Pancreas (tissue), 10 donors: ENCODE measurements around the gene LDLRAD4. TPM values are rescaled to one million over a fixed set of nuclear protein-coding genes. Genes with fewer than 3 reads are reported as not detected.
"Not testable (repeated sequence)": the region's sequence is repeated elsewhere in the genome, so short reads cannot be mapped to it uniquely, and the experiment has no call there.

Source experiments
- ATAC-seq, 4 donors: fragments of 200-7000 bp; cut with Tn5 transposase; one replicate each; pipeline versions ENCODE4 v1.8.0 to v1.9.1; 2020; ENCODE audit warnings: mild to moderate bottlenecking in 4 of 4, moderate library complexity in 4 of 4
- DNase-seq, 6 donors: peaks; one replicate each; pipeline ENCODE4 v3.0.0-alpha.2; 2020
- FAIRE-seq: peaks from 2 replicates; lab custom pipeline; 2012; peaks lifted over from hg19 to GRCh38; lab: Jason Lieb, UNC
- H3K27ac ChIP-seq, 4 donors: fragments of 200-600 bp; sonication (generic); 1 replicate in 3 of 4; 2 replicates in 1 of 4; pipeline versions ENCODE4 v1.5.0 to v1.8.0; 2020
- H3K27me3 ChIP-seq, 4 donors: fragments of 200-600 bp; one replicate each; pipeline ENCODE4 v1.8.0; 2021
- H3K36me3 ChIP-seq, 3 donors: fragments of 200-600 bp; sonication (generic) in 1 of 3; one replicate each; pipeline versions ENCODE4 v1.5.0 to v1.8.0; 2020 to 2021
- H3K4me1 ChIP-seq, 3 donors: fragments of 200-600 bp; one replicate each; pipeline ENCODE4 v1.8.0; 2021
- H3K4me3 ChIP-seq, 4 donors: fragments of 200-600 bp; sonication (generic) in 2 of 4; one replicate each; pipeline versions ENCODE4 v1.5.0 to v1.8.0; 2020 to 2021
- H3K9me3 ChIP-seq, 4 donors: fragments of 200-600 bp; one replicate each; pipeline ENCODE4 v1.8.0; 2021
- CTCF ChIP-seq, 4 donors: fragments of 200-600 bp; sonication (generic) in 3 of 4; IDR thresholded peaks; one replicate each; pipeline versions ENCODE4 v1.5.0 to v1.8.0; 2021; ENCODE audit warnings: antibody characterized with exemption in 4 of 4
- WGBS, 2 donors: extraction: QIAGEN DNeasy Blood & Tissue Kit; methylation state at CpG; one replicate each; pipeline ENCODE4 v1.1.7; 2013; 5-methylcytosine and 5-hydroxymethylcytosine counted together
- intact Hi-C, 3 donors: fragments of 100-400 bp; cut with DNase I; formaldehyde crosslinking; loops; one replicate each; pipeline versions ENCODE4 v1.11.1 to v1.14.2; 2022
- polyA plus RNA-seq, 2 donors: library from polyadenylated mRNA; stranded (reverse); fragments of 200-250 nt; gene quantifications; one replicate each; pipeline ENCODE4 v1.2.3, GENCODE V29; 2013
- total RNA-seq, 6 donors: library from RNA; stranded (reverse); fragmentation: NEBNext Ultra II Directional in 4 of 6; extraction: Animal tissue kit (Norgen Biotek cat#: 25700) in 4 of 6; gene quantifications; one replicate each; pipeline versions ENCODE4 v1.2.1 to v1.2.4, GENCODE V29; 2021 to 2023
- donor health status: healthy with polysubstance abuse.
- donor health status: DM: no; HTN: no; CAD: no; lungs with moderate emphysema.
- donor health status: DM: no; HTN: no; CAD: no.
- donor health status: control.
- donor health status: control.
- donor health status: Bipolar disorder and iron deficiency.
- donor health status: DM: yes; HTN: yes; CAD: no.
- donor health status: DM: no; HTN: no; CAD: no.
- donor health status: DM: no; HTN: no; CAD: no.
- donor health status: DM: yes; HTN: yes; CAD: no.

LDLRAD4 gene
- total and polyA plus RNA-seq, 8 donors, result 2.5 to 21.8 (median 5.7) TPM

- Histone ChIP-seq H3K27ac (no peak overlapping the region), H3K27me3 (no peaks in the 10 kb centered on the region), H3K36me3 (no peaks in the 10 kb centered on the region), H3K4me1 (no peaks in the 10 kb centered on the region), H3K9me3 (no peaks in the 10 kb centered on the region), H3K4me3 (no peak overlapping the region)
- WGBS, 2 donors, result 82 to 83% methylated on average over 4 of the region's 4 CpGs
- intact Hi-C loops, result no loop called here
- no peak for TF ChIP-seq CTCF (IDR thresholded peaks at IDR 0.05)
- no peak for DNase-seq
- no peak for ATAC-seq
- no peak for FAIRE-seq
These were observed 118.3 kb downstream of the LDLRAD4 start for GRCh38 chr18:13336841-13337240.

GRCh38 chr18:13337369-13337768 is 118.8 kb downstream of the LDLRAD4 start:
- intact Hi-C loops, result no loop called here
- no peak overlapping the region for H3K27ac ChIP-seq
- no peaks in the 10 kb centered on the region for H3K4me1 ChIP-seq
- no peak for DNase-seq
- no peaks in the 10 kb centered on the region for H3K36me3 ChIP-seq
- H3K4me3 ChIP-seq, result no peak overlapping the region
- no peak for FAIRE-seq
- H3K27me3 ChIP-seq, result no peaks in the 10 kb centered on the region
- no peak for TF ChIP-seq CTCF (IDR thresholded peaks at IDR 0.05)
- no peak for ATAC-seq
- H3K9me3 ChIP-seq, result no peaks in the 10 kb centered on the region
- WGBS, 2 donors, result 66 to 70% methylated on average over 6 of the region's 6 CpGs

GRCh38 chr18:13338318-13338717 is 119.8 kb downstream of the LDLRAD4 start:
- Histone ChIP-seq H3K9me3 (no peaks in the 10 kb centered on the region), H3K27ac (no peak overlapping the region), H3K4me1 (no peaks in the 10 kb centered on the region), H3K4me3 (no peak overlapping the region), H3K36me3 (no peaks in the 10 kb centered on the region), H3K27me3 (no peaks in the 10 kb centered on the region)
- TF ChIP-seq CTCF (IDR thresholded peaks at IDR 0.05), result no peak
- 34 to 49% methylated on average over 2 of the region's 2 CpGs for WGBS, 2 donors
- ATAC-seq (peak in 1 of 4 donors; percentile 12), DNase-seq (no peak), FAIRE-seq (no peak)
- intact Hi-C loops, result no loop called here

GRCh38 chr18:13339653-13340052 is 121.1 kb downstream of the LDLRAD4 start:
- WGBS, 2 donors, result 64 to 76% methylated on average over 1 of the region's 1 CpG

GRCh38 chr18:13346449-13346848 is 127.9 kb downstream of the LDLRAD4 start:
- intact Hi-C loops, H3K27ac ChIP-seq, H3K4me3 ChIP-seq, FAIRE-seq, ATAC-seq, H3K4me1 ChIP-seq, H3K27me3 ChIP-seq, H3K36me3 ChIP-seq, DNase-seq, H3K9me3 ChIP-seq: not testable (repeated sequence)

More at GRCh38 chr18:13339653-13340052, 121.1 kb downstream of the LDLRAD4 start:
- no peak overlapping the region for H3K27ac ChIP-seq
- no peak for DNase-seq
- FAIRE-seq, result no peak
- intact Hi-C loops, result no loop called here
- no peak overlapping the region for H3K4me3 ChIP-seq
- no peak for TF ChIP-seq CTCF (IDR thresholded peaks at IDR 0.05)
- no peak for ATAC-seq
- no peaks in the 10 kb centered on the region for H3K36me3 ChIP-seq
- no peaks in the 10 kb centered on the region for H3K9me3 ChIP-seq
- H3K27me3 ChIP-seq, result no peaks in the 10 kb centered on the region
- no peaks in the 10 kb centered on the region for H3K4me1 ChIP-seq
